GM12873 (cell line): Measurements from ENCODE around the gene ZC3H18.

Experiments
- TF ChIP-seq, protein P1 (sequence below): IDR thresholded peaks from 2 replicates; pipeline ENCODE4 v1.5.1; 2012; ENCODE audit warnings: low read depth, mild to moderate bottlenecking, moderate library complexity, low read length, control low read depth; ENCODE audit not compliant: insufficient read depth; ENCODE audit errors: missing control alignments

Gene ZC3H18

DNA sequence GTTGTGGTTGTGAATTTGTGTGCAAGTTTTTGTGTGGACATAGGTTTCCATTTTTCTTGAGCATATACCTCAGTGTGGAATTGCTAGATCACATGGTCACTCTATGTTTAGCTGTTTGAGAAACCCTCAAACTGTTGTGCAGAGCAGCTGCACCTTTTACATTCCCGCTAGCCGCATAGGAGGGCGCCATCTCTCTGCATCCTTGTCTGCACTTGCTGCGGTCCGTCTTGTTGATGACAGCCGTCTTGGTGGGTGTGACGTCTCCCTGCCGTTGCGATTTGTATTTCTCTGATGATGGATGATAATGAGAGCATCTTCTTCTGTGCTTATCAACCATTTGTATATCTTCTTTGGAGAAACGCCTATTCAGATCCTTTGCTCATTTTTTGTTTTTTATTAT lies 43.1 kb downstream of the ZC3H18 start:
- TF ChIP-seq, protein P1, sequence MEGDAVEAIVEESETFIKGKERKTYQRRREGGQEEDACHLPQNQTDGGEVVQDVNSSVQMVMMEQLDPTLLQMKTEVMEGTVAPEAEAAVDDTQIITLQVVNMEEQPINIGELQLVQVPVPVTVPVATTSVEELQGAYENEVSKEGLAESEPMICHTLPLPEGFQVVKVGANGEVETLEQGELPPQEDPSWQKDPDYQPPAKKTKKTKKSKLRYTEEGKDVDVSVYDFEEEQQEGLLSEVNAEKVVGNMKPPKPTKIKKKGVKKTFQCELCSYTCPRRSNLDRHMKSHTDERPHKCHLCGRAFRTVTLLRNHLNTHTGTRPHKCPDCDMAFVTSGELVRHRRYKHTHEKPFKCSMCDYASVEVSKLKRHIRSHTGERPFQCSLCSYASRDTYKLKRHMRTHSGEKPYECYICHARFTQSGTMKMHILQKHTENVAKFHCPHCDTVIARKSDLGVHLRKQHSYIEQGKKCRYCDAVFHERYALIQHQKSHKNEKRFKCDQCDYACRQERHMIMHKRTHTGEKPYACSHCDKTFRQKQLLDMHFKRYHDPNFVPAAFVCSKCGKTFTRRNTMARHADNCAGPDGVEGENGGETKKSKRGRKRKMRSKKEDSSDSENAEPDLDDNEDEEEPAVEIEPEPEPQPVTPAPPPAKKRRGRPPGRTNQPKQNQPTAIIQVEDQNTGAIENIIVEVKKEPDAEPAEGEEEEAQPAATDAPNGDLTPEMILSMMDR: no peak

DNA sequence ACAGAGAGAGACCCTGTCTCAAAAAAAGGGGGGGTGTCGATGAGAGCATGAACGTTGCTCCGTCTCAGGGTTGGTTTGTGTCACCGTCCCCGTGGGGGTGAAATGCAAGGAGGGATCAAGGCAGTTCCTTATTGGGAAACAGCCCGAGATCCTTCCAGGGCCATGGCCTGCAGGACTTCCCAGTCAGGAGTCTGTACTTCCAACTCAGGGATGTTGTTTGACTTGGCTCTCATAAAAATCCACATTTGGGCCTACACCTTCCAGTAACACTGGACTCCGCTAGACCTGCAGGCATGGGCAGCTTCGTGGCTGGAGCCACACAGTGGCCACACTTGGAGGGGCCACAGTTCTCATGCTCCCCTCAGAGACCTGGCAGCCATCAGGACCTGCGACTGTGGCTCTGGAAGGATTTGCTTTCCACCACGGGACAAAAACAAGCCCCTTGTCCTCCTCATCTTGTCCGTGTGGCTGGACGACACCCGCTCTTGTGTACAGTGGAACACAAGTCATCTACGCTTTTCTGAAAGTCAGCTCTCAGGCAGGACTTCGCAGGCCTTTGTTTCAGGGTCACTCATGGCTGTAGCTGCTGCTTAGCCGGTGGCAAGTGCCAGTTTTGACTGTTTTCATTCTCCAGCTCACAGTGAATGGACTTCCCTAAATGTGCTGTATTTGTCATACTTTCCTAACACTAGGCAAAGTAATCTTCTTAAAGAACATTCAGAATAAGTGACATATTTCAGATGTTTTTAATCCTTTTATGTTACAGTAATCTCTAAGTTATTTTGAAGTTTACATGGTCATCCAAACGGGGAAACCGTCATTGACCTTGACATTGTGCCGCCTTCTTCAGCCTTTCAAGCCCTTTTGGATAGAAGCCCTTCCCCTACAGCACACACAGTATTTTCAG lies 44.0 kb downstream of the ZC3H18 start:
- TF ChIP-seq, protein P1: no peak

DNA sequence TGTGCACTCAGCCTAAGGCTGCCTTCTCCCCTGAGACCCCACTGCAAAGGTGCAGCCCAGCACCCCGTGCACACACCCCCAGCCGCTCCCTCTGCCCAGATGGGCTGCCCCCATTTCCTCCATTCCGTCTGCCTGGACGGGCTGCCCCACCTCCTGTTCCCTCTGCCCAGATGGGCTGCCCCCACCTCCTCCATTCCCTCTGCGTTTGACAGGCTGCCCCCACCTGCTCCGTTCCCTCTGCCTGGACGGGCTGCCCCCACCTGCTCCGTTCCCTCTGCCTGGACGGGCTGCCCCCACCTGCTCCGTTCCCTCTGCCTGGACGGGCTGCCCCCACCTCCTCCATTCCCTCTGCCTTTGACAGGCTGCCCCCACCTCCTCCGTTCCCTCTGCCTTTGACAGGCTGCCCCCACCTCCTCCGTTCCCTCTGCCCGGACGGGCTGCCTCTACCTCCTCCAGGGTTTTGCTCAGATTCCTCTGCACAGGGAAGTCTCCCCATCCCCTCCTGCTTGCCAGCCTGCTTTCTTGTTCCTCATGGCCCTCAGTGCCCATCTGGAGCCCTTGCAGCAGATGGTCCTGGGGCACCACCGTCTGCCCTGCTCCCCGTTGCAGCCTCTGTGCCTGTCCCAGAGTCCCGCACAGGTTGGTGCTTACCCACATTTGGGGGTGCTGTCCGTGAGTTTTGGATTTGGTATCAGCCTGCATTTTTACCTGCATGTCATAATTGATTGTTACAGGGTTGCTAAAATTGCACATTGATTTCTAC lies 44.8 kb downstream of the ZC3H18 start:
- TF ChIP-seq, protein P1: no peak

DNA sequence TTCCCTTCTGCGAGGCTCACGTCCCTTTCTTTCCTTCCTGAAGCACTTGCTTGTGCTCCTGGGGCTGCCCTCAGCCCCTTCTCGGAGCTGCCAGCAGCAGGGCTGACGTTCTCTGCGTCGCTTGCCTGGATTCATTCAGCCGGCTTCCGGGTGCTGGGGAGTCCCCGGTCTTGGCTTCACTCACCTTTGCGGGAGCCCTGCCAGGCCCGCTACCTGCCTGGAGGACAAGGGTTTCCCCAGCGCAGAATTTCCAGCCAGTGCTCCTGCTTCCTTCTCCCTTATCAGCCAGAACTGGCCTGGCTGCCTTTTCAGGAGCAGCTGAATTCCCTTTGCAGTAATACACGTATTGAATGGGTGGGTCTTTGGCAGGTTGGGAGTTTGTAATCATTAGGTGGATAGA lies 46.1 kb downstream of the ZC3H18 start:
- TF ChIP-seq, protein P1: no peak

DNA sequence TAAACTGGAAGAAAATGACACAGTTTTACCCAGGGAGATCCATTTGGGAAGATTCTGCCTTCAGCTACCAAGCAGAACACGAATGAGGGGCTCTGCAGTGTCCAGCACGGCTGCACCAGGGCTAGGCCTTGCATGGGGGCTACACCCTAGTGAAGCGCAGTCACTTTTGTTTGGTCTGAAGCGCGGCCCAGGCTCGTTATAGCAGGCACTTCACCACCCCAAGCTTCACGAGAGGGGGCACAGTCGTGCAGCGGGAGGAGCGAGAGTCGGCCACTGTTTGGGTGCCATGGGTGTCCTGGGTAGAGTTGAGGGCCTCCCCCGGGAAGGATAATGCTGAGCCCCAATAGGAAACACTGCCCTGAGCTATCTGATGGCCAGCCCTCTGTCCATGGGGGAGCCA lies 46.5 kb downstream of the ZC3H18 start:
- TF ChIP-seq, protein P1: no peak

DNA sequence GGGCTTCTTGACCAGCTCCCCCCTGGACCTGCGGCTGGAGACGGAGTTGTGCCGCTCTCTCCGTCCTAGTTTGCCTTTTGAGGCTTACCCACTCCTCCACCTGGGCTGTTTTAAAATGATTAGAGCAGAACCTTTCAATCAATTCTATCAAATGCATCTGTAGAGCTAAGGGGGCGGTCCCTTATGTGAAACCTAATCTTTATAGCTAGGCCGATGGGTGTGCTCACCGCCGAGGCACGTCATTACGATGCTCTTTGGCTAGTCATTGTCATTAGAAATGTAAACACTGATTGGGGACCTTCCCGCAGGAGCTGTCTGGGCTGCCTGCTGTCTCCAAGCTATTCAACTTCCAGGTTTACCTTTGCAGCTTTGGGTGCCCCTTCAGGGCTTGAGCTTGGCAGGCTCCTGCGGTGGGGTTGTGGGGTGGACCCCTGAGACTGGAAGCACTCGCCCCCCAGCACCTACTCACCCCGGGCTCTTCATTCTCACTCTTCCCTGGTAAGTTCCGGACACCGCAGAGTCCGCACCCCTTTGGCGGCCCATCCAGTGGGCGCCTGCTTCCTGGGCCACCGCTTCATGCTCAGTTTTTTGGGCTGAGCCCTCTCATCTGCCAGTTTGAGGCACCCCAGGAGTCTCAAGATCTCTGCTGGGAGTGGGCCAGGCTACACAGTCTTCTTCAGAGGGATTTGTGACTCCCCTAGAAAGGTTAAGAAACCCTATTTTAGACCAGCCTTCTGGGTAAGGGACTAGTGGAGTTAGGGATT lies 47.2 kb downstream of the ZC3H18 start:
- TF ChIP-seq, protein P1: no peak
